ENCODE results near the gene EGLN2.

The EGLN2 gene

GRCh38 chr19:40774916-40775631, 23.9 kb upstream of the EGLN2 start, which contains the start of gene MIA:
Gene MIA (plus strand): TSS chr19:40775521. CDS start chr19:40775543, 22 bp downstream.
- H3K9ac ChIP-seq (ENCODE audit: insufficient read length) = no peak within 1 kb of the TSS
- no peaks in the 10 kb centered on the region for H3K9me3 ChIP-seq (ENCODE audit: low read depth, low read length)
- no peak within 1 kb of the TSS for H3K4me3 ChIP-seq
- H3K36me3 ChIP-seq (ENCODE audit: insufficient read depth, low read length) = no peaks in the 10 kb centered on the region
- TF ChIP-seq POLR2AphosphoS5 (IDR thresholded peaks at IDR 0.05; ENCODE audit: borderline replicate concordance, low read depth, low read length) (no peak), EZH2 (IDR thresholded peaks at IDR 0.05) (no peak), FOXP2 (optimal IDR thresholded peaks at IDR 0.05; ENCODE audit: control extremely low read depth, extremely low read length, insufficient read depth) (no peak)
- no peak for DNase-seq (ENCODE audit: low read depth, low spot score)
- no peak within 1 kb of the TSS for H3K27ac ChIP-seq

- no peak for DNase-seq (ENCODE audit: low read depth, low spot score)
- Histone ChIP-seq H3K9me3 (ENCODE audit: low read depth, low read length) (no peaks in the 10 kb centered on the region), H3K9ac (ENCODE audit: insufficient read length) (no peak overlapping the region), H3K36me3 (ENCODE audit: insufficient read depth, low read length) (no peaks in the 10 kb centered on the region), H3K27ac (no peak overlapping the region), H3K4me3 (no peak overlapping the region)
- TF ChIP-seq FOXP2 (optimal IDR thresholded peaks at IDR 0.05; ENCODE audit: control extremely low read depth, extremely low read length, insufficient read depth) = no peak
- no peak for TF ChIP-seq EZH2 (IDR thresholded peaks at IDR 0.05)
- no peak for TF ChIP-seq POLR2AphosphoS5 (IDR thresholded peaks at IDR 0.05; ENCODE audit: borderline replicate concordance, low read depth, low read length)
Observed at GRCh38 chr19:40775632-40776022, 23.4 kb upstream of the EGLN2 start.

GRCh38 chr19:40776364-40776763, 22.6 kb upstream of the EGLN2 start:
- no peak for DNase-seq (ENCODE audit: low read depth, low spot score)
- Histone ChIP-seq H3K9ac (ENCODE audit: insufficient read length) (no peak overlapping the region), H3K36me3 (ENCODE audit: insufficient read depth, low read length) (no peaks in the 10 kb centered on the region), H3K9me3 (ENCODE audit: low read depth, low read length) (no peaks in the 10 kb centered on the region), H3K27ac (peak overlapping the region; percentile 100; the same call in 1 of the 2 replicates), H3K4me3 (no peak overlapping the region)
- TF ChIP-seq POLR2AphosphoS5 (IDR thresholded peaks at IDR 0.05; ENCODE audit: borderline replicate concordance, low read depth, low read length) (no peak), FOXP2 (optimal IDR thresholded peaks at IDR 0.05; ENCODE audit: control extremely low read depth, extremely low read length, insufficient read depth) (no peak), EZH2 (IDR thresholded peaks at IDR 0.05) (no peak)

GRCh38 chr19:40776932-40777644, 21.9 kb upstream of the EGLN2 start:
- TF ChIP-seq POLR2AphosphoS5 (IDR thresholded peaks at IDR 0.05; ENCODE audit: borderline replicate concordance, low read depth, low read length) (no peak), FOXP2 (optimal IDR thresholded peaks at IDR 0.05; ENCODE audit: control extremely low read depth, extremely low read length, insufficient read depth) (no peak), EZH2 (IDR thresholded peaks at IDR 0.05) (no peak)
- no peaks in the 10 kb centered on the region for H3K36me3 ChIP-seq (ENCODE audit: insufficient read depth, low read length)
- peak overlapping the region; percentile 100 for H3K27ac ChIP-seq
- DNase-seq (ENCODE audit: low read depth, low spot score) = peak; percentile 87
- peak overlapping the region; percentile 89 for H3K9ac ChIP-seq (ENCODE audit: insufficient read length)
- H3K9me3 ChIP-seq (ENCODE audit: low read depth, low read length) = no peaks in the 10 kb centered on the region
- H3K4me3 ChIP-seq = peak overlapping the region; percentile 91

- H3K9ac ChIP-seq (ENCODE audit: insufficient read length) = peak overlapping the region; percentile 89
- TF ChIP-seq EZH2 (IDR thresholded peaks at IDR 0.05) = no peak
- TF ChIP-seq FOXP2 (optimal IDR thresholded peaks at IDR 0.05; ENCODE audit: control extremely low read depth, extremely low read length, insufficient read depth) = no peak
- peak; percentile 16; the same call in 1 of the 2 replicates for TF ChIP-seq POLR2AphosphoS5 (IDR thresholded peaks at IDR 0.05; ENCODE audit: borderline replicate concordance, low read depth, low read length)
- H3K9me3 ChIP-seq (ENCODE audit: low read depth, low read length) = no peaks in the 10 kb centered on the region
- H3K4me3 ChIP-seq = peak overlapping the region; percentile 91
- no peaks in the 10 kb centered on the region for H3K36me3 ChIP-seq (ENCODE audit: insufficient read depth, low read length)
- H3K27ac ChIP-seq = peak overlapping the region; percentile 100
- DNase-seq (ENCODE audit: low read depth, low spot score) = no peak
Observed at GRCh38 chr19:40777645-40777936, 21.4 kb upstream of the EGLN2 start.

- Histone ChIP-seq H3K36me3 (ENCODE audit: insufficient read depth, low read length) (no peaks in the 10 kb centered on the region), H3K4me3 (peak within 1 kb of the TSS; percentile 91), H3K9ac (ENCODE audit: insufficient read length) (peak within 1 kb of the TSS; percentile 89), H3K27ac (peak within 1 kb of the TSS; percentile 100), H3K9me3 (ENCODE audit: low read depth, low read length) (no peaks in the 10 kb centered on the region)
- peak; percentile 97 for DNase-seq (ENCODE audit: low read depth, low spot score)
- no peak for TF ChIP-seq POLR2AphosphoS5 (IDR thresholded peaks at IDR 0.05; ENCODE audit: borderline replicate concordance, low read depth, low read length)
- TF ChIP-seq FOXP2 (optimal IDR thresholded peaks at IDR 0.05; ENCODE audit: control extremely low read depth, extremely low read length, insufficient read depth) = peak; percentile 29
Observed at GRCh38 chr19:40777937-40778705, 20.9 kb upstream of the EGLN2 start, which contains the start of gene RAB4B. Gene RAB4B (plus strand): TSS chr19:40778247. CDS start chr19:40778376, 129 bp downstream.

GRCh38 chr19:40778706-40779284, 20.2 kb upstream of the EGLN2 start:
- H3K4me3 ChIP-seq = peak overlapping the region; percentile 91
- DNase-seq (ENCODE audit: low read depth, low spot score) = no peak
- peak overlapping the region; percentile 80 for H3K27ac ChIP-seq
- no peak for TF ChIP-seq POLR2AphosphoS5 (IDR thresholded peaks at IDR 0.05; ENCODE audit: borderline replicate concordance, low read depth, low read length)
- no peak for TF ChIP-seq FOXP2 (optimal IDR thresholded peaks at IDR 0.05; ENCODE audit: control extremely low read depth, extremely low read length, insufficient read depth)
- no peak for TF ChIP-seq EZH2 (IDR thresholded peaks at IDR 0.05)
- peak overlapping the region; percentile 59 for H3K9ac ChIP-seq (ENCODE audit: insufficient read length)
- no peaks in the 10 kb centered on the region for H3K36me3 ChIP-seq (ENCODE audit: insufficient read depth, low read length)
- no peaks in the 10 kb centered on the region for H3K9me3 ChIP-seq (ENCODE audit: low read depth, low read length)
